KMS-11 (cell line): ENCODE results near the gene CORO1C.

Source experiments
- H2AFZ ChIP-seq: fragments of 200-600 bp; sonication (generic); 2 replicates; pipeline ENCODE4 v1.6.1; 2016; ENCODE audit warnings: antibody characterized with exemption, mixed run types, low read depth
- H3K27ac ChIP-seq: fragments of 200-600 bp; sonication (generic); 2 replicates; pipeline ENCODE4 v1.6.1; 2016; ENCODE audit warnings: mild to moderate bottlenecking, mixed run types
- H3K27me3 ChIP-seq: fragments of 200-600 bp; sonication (generic); 2 replicates; pipeline ENCODE4 v1.6.1; 2017; ENCODE audit warnings: mild to moderate bottlenecking, low read depth, mixed run types, moderate library complexity; ENCODE audit not compliant: insufficient read depth
- H3K36me3 ChIP-seq: fragments of 200-600 bp; sonication (generic); 2 replicates; pipeline ENCODE4 v1.6.1; 2017; ENCODE audit warnings: mild to moderate bottlenecking, mixed run types; ENCODE audit not compliant: insufficient read depth
- H3K4me1 ChIP-seq: fragments of 200-600 bp; sonication (generic); 2 replicates; pipeline ENCODE4 v1.6.1; 2016; ENCODE audit warnings: mild to moderate bottlenecking, low read depth, mixed run types; ENCODE audit not compliant: poor library complexity, severe bottlenecking
- H3K4me2 ChIP-seq: fragments of 200-600 bp; sonication (generic); 2 replicates; pipeline ENCODE4 v1.7.0; 2016; ENCODE audit warnings: mild to moderate bottlenecking, mixed run types
- H3K4me3 ChIP-seq: fragments of 200-600 bp; sonication (generic); IDR thresholded peaks from 2 replicates; pipeline ENCODE4 v1.6.1; 2017; ENCODE audit warnings: low read depth, low read length, mixed read lengths; ENCODE audit not compliant: insufficient read depth
- H3K79me2 ChIP-seq: fragments of 200-600 bp; sonication (generic); 2 replicates; pipeline ENCODE4 v1.6.1; 2016; ENCODE audit warnings: low read depth, mixed run types; ENCODE audit not compliant: insufficient read depth
- H3K9ac ChIP-seq: fragments of 200-600 bp; sonication (generic); 2 replicates; pipeline ENCODE4 v1.6.1; 2016; ENCODE audit warnings: mild to moderate bottlenecking, mixed run types
- H4K20me1 ChIP-seq: fragments of 200-600 bp; sonication (generic); 2 replicates; pipeline ENCODE4 v1.6.1; 2016; ENCODE audit warnings: mild to moderate bottlenecking, mixed run types; ENCODE audit not compliant: insufficient read depth
- CTCF ChIP-seq: fragments of 200-600 bp; sonication (generic); conservative IDR thresholded peaks from 2 replicates; pipeline ENCODE4 v1.6.1; 2017; ENCODE audit warnings: low read depth, mild to moderate bottlenecking, antibody characterized with exemption, low read length, moderate library complexity, mixed read lengths

The CORO1C gene

GRCh38 chr12:108671110-108671509 is 60.2 kb downstream of the CORO1C start:
- no peak overlapping the region for H3K27ac ChIP-seq
- no peak for TF ChIP-seq CTCF
- no peak overlapping the region for H3K4me2 ChIP-seq
- H3K79me2 ChIP-seq, result peaks cover 20% of the 10 kb centered on the region
- no peak overlapping the region for H3K9ac ChIP-seq
- peaks cover 58% of the 10 kb centered on the region for H3K4me1 ChIP-seq
- no peaks in the 10 kb centered on the region for H3K36me3 ChIP-seq
- H2AFZ ChIP-seq, result no peak overlapping the region
- no peaks in the 10 kb centered on the region for H4K20me1 ChIP-seq
- no peak overlapping the region for H3K4me3 ChIP-seq
- H3K27me3 ChIP-seq, result no peaks in the 10 kb centered on the region

GRCh38 chr12:108670066-108670631 is 61.2 kb downstream of the CORO1C start:
- H4K20me1 ChIP-seq, result no peaks in the 10 kb centered on the region
- no peak for TF ChIP-seq CTCF
- H3K27me3 ChIP-seq, result no peaks in the 10 kb centered on the region
- no peak overlapping the region for H3K4me2 ChIP-seq
- H3K4me1 ChIP-seq, result peaks cover 63% of the 10 kb centered on the region
- H2AFZ ChIP-seq, result no peak overlapping the region
- no peak overlapping the region for H3K9ac ChIP-seq
- H3K4me3 ChIP-seq, result no peak overlapping the region
- no peak overlapping the region for H3K27ac ChIP-seq
- H3K79me2 ChIP-seq, result peaks cover 15% of the 10 kb centered on the region
- H3K36me3 ChIP-seq, result no peaks in the 10 kb centered on the region

- no peak overlapping the region for H3K4me2 ChIP-seq
- H3K36me3 ChIP-seq, result no peaks in the 10 kb centered on the region
- no peak overlapping the region for H2AFZ ChIP-seq
- no peak overlapping the region for H3K4me3 ChIP-seq
- H3K79me2 ChIP-seq, result peaks cover 23% of the 10 kb centered on the region
- peaks cover 79% of the 10 kb centered on the region for H3K4me1 ChIP-seq
- no peak overlapping the region for H3K27ac ChIP-seq
- no peaks in the 10 kb centered on the region for H3K27me3 ChIP-seq
- TF ChIP-seq CTCF, result no peak
- no peak overlapping the region for H3K9ac ChIP-seq
- no peaks in the 10 kb centered on the region for H4K20me1 ChIP-seq
Observed at GRCh38 chr12:108668542-108668941, 62.8 kb downstream of the CORO1C start.

GRCh38 chr12:108668063-108668462 is 63.3 kb downstream of the CORO1C start:
- Histone ChIP-seq H3K79me2 (peaks cover 27% of the 10 kb centered on the region), H3K27me3 (no peaks in the 10 kb centered on the region), H3K4me1 (peaks cover 83% of the 10 kb centered on the region), H2AFZ (no peak overlapping the region), H3K36me3 (no peaks in the 10 kb centered on the region), H3K27ac (no peak overlapping the region; the same call in 1 of the 2 replicates), H4K20me1 (no peaks in the 10 kb centered on the region), H3K4me2 (no peak overlapping the region), H3K4me3 (no peak overlapping the region), H3K9ac (no peak overlapping the region)
- TF ChIP-seq CTCF, result no peak
